Renal pelvis (tissue), 12 donors: Measurements from ENCODE around the gene ADRB1. TPM values are rescaled to one million over a fixed set of nuclear protein-coding genes. Genes with fewer than 3 reads are reported as not detected.

ENCODE experiments used
- DNase-seq: peaks from one replicate; pipeline ENCODE4 v3.0.0-alpha.2; 2013
- long read RNA-seq, 16 experiments: transcript quantifications; one replicate each; lab custom pipeline, GENCODE V29; 2026
- polyA plus RNA-seq, 3 donors: library from polyadenylated mRNA; unstranded; fragments of 120-200 nt; gene quantifications; one replicate each; pipeline ENCODE4 v1.2.1, GENCODE V29; 2013; ENCODE audit not compliant: insufficient read length in 3 of 3

The ADRB1 gene
- polyA plus RNA-seq: under 1 TPM in 1 of 3 donors, not detected in 2; 0.10 TPM
- long read RNA-seq, donor 1, partial matches to known transcripts: 0 of 1 reads
- long read RNA-seq, donor 1, other reads (novel, unspliced or antisense): 0 of 1 reads
- long read RNA-seq, donor 2: 0 reads
- long read RNA-seq, donor 3, partial matches to known transcripts: 0 of 2 reads
- long read RNA-seq, donor 3, other reads (novel, unspliced or antisense): 0 of 2 reads
- long read RNA-seq, donor 4: 0 reads
- long read RNA-seq, donor 5, partial matches to known transcripts: 0 of 2 reads
- long read RNA-seq, donor 5, other reads (novel, unspliced or antisense): 0 of 2 reads
- long read RNA-seq, donor 6: 0 reads
- long read RNA-seq, donor 7, partial matches to known transcripts: 0 of 3 reads
- long read RNA-seq, donor 7, other reads (novel, unspliced or antisense): 0 of 3 reads
- long read RNA-seq, donor 8, partial matches to known transcripts: 0 of 1 reads
- long read RNA-seq, donor 8, other reads (novel, unspliced or antisense): 0 of 1 reads
- long read RNA-seq, donor 9, partial matches to known transcripts: 0 of 2 reads
- long read RNA-seq, donor 9, other reads (novel, unspliced or antisense): 0 of 2 reads
- long read RNA-seq, donor 10: 0 reads
- long read RNA-seq, donor 11: 0 reads
- long read RNA-seq, donor 12: 0 reads
- long read RNA-seq, donor 13, partial matches to known transcripts: 0 of 2 reads
- long read RNA-seq, donor 13, other reads (novel, unspliced or antisense): 0 of 2 reads
- long read RNA-seq, donor 14: 0 reads
- long read RNA-seq, donor 15: 0 reads
- long read RNA-seq, donor 16, partial matches to known transcripts: 0 of 1 reads
- long read RNA-seq, donor 16, other reads (novel, unspliced or antisense): 0 of 1 reads

- DNase-seq: peak; percentile 35
Observed at GRCh38 chr10:114043532-114044246, at the start of gene ADRB1. Gene ADRB1 (plus strand): TSS chr10:114043866. CDS start chr10:114044133, 267 bp downstream.

GRCh38 chr10:113995201-113995600 is 48.5 kb upstream of the ADRB1 start:
- DNase-seq: no peak

DNA sequence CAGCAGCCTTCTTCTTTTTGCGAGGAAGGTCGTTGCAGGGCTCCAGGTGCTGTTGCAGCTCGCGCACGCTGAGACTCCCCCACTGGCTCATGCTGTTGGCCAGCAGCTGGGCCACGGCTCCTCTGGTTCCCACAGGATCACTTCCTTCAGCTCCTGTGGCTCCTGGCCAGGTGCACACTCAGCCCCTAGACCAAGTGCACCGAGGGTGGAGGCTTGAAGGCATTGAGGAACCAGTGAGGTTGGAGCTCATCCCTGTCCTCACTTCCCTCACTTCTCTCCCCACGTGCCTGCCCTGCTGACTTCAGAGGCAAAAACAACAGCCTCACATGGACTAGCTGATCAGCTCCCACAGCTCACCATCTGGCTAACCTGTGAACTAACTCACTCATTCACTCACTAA is 46.2 kb upstream of the ADRB1 start:
- DNase-seq: no peak

GRCh38 chr10:113999531-113999930 is 44.1 kb upstream of the ADRB1 start:
- no peak for DNase-seq

- DNase-seq: no peak
Observed at GRCh38 chr10:114000457-114001010, 43.1 kb upstream of the ADRB1 start.

DNA sequence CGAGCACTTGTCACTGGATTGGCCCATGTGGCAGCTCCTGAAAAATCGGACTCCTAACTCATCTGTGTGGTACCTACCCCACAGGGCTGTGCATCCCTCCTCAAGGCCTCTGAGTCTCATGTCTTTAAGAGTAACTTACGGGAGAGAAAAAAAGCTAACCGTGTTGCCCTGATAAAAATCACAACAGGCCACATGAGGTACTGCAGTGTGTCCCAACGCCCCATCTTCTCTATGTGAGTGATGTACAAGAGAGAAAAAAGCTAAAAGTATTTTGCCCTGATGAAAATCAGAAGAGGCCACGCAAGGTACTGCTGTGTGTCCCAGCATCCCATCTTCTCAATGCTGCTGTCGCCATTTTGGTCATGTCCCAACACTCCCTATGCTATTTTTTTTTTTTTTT is 41.2 kb upstream of the ADRB1 start:
- no peak for DNase-seq

DNA sequence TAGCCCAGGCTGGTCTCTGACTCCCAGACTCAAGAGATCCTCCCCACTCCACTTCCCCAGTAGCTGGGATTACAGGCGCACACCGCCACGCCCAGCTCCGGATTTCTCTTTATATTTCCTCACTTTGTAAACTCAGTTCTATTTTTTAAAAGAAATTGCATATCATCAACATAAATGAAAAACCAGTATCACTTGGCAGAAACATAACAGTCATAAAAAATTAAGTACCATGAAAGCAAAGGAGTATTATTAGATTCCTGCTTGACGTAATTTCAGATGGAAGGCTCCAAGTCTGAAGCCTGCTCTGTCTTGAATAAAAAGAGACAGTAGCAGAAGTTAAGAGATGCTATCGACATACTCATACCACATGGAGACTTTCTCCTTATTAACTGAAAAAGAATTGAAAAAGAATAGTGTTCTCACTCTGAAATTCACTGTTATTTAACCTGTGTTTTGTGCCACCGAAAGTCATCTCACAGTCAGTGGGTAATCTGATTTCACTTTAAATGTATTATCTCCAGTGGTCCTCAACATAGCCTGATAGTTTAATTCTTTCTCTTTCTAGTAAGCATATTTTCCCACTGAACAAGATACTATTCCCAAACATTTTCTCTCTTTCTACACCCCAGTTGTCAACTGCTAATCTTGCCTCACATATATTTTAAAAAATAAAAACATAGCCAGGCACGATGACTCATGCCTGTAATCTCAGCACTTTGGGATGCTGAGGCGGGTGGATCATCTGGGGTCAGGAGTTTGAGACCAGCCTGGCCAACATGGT is 40.3 kb upstream of the ADRB1 start:
- no peak for DNase-seq

DNA sequence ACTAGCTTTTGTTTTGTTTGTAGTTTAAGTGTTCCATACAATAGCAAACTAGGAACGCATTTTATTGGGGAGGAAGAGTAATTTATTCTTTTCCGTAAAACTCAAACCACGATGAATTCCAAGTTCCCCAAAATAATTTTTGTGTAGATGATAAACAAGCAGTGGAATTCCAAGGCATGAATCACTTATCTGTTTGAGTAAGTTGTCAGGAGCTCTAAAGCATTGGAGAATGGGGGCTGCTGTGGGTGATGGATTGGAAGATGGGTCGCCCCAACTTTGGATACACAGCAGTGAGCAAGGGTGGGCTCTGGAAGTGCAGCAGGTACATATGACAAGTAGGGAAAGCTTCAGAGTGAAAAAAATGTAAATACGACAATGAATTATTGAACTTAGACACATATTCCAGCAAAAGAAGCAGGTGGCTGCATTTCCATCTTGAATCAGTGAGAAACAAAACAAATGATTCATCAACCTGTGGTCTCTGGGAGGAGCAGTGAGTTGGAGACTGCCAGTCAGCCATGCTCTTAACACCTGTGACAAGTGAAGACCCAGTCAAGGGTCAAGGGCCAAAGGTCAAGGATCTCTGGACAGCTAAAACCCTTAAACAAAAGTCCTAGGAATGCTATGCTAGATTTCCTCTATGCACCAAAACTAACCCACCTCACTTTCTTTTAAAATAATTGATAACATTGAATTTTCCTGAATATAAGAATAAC is 34.2 kb upstream of the ADRB1 start:
- DNase-seq: no peak

GRCh38 chr10:114010316-114010715 is 33.4 kb upstream of the ADRB1 start:
- DNase-seq: no peak

DNA sequence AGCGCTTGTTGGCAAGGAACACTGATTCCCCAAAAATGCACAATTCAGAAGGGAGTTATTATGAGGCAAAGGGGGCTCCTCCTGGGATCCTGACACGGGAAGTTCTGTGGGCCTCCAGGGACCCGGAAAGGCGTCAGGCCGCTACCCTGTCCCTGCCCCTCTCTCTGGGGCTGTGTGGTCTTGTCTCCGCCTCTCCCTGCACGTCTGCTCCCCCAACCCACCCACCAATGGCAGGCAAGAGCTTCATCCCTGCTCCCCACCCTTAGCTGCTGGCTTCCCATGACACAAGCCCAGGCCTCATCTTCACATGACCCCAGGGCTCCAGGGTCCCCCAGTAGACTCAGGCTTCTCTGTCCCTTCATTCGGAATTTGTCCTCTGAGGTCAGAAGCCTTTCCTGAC is 31.0 kb upstream of the ADRB1 start:
- DNase-seq: no peak

GRCh38 chr10:114015708-114016107 is 28.0 kb upstream of the ADRB1 start:
- no peak for DNase-seq

DNA sequence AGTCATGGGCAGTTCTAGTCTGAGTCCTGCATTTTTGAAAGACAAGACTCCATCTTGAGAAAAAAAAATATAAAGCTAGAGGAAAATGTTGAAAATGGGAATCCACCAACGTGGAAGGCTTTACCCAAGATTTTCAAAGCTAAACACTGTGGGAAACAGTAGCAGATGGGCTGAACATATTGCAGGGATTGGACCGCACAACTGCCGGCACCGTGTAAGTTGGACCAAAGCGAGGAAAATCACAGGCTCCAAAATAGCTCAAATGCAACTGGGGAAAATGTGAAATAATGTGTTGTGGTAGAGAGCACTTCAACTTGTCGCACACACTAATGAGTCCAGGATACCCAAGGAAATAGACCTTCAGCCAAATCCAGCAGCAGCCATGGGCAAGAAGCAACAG is 26.4 kb upstream of the ADRB1 start:
- DNase-seq: no peak

- DNase-seq: no peak
Observed at GRCh38 chr10:114017873-114018272, 25.8 kb upstream of the ADRB1 start.

DNA sequence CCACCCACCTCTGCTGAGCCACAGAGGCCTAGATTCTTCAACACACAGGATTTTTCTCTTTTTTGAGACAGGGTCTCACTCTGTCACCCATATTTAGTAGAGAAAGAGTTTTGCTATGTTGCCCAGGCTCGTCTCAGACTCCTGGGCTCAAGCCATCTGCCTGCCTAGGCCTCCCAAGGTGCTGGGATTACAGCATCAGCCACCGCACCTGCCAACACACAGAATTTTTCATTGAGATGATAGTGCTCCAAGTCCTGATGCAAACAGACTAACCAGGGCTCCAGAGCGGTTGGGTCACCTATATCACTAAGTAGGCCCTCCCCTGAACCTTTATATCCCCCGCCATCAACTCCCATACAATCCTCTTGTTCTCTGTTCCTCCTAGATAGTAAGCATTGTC is 24.4 kb upstream of the ADRB1 start:
- no peak for DNase-seq

DNA sequence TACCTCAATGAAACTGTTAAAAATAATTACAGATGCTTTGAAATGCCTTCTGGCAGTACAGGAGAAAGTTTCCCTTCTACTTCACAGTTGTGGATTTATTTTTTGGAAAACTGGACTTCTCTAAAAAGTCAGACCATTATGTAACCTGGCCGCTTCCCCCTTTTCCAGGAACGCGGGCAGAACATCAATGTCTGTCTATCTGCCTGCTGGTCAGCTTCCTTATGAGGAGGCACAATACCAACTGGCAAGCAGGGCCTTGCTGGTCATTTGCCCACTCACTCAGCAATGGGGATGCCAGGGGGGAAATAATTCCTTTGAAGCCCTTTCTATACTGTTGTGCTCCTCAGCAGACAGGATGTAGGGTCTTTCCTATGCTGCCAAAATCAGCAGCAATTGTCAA is 22.5 kb upstream of the ADRB1 start:
- DNase-seq: no peak

DNA sequence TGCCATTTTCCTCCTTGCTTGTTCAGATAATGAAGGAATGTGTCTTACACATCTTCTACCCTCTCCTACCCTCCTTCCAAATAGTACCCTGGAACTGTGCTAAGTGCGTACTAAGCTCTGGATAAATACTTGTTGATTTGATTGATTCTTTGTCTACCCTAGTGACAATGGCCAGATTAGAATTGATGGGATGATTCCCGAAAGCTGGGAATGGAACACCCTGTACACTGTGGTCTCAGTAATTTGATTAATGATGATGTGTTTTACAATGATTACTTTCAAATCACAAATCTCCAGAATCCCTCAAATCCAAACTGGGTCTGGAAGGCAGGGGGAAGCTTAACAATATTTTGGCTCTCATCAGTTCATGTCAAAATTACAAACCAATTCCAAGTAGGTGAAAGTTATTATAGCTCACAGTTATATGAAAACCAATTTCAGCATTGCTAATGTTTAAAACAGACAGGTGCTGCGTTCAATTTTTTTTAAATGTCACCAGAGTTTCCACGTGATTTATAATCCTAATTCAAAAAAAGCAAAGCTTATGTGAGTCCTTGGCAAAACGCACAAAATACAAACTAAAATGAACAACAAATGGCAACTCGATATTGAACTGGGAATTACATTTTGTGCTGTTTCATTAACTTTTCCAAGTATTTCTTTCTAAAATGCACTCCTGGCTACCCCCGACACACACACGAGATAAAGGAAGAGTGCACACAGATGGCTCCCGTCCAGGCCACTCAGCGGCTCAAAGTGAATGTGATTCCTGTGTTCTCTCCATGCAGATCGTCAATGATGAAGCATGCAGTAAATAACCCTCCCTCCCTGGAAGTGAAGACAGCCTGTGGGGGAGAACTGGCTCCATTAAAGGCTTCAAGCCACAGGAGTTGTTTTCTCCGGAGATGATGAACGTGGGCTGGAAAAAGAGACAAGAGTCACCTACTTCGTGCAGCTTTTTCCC is 21.7 kb upstream of the ADRB1 start:
- DNase-seq: peak; percentile 58

DNA sequence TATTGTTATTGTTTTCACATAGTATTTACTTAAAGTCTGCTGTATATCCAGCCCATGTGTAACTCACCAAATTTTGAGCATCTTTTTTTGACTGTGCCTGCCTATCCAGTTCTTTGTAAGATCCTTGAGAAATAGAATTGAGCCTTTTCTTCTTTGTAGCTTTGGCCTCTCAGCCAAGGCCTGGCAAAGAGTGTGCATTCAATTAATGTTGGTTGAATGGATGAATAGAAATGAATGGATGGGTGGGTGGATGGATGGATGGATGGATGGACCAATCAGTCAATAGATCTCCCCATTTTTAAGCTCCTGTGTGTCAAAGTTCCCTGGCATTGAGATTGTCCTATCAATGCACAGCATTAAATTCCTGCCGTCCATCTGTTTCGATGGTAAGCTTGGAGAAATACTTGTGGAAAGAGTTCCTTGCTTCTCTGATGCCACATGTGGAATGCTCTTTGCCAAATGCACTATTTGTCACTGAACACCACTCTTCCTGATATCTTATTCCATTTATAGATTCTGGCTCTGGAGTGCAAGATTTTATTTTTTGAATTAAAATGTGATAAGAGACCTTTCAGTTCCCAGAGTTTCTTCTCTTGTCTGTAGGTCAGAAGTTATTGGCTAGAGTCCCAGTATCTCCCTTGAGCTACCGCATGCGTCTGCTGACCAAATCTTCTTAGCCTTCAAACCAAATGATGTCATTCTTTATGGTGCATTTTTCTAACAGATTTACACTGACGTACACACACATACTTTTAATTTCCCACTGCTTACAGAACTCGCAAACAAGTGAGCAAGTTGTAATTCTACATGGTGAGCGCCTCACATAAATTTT is 20.7 kb upstream of the ADRB1 start:
- no peak for DNase-seq

GRCh38 chr10:114024876-114025610 is 18.6 kb upstream of the ADRB1 start:
- DNase-seq: no peak
